GM12878 (cell line): ENCODE data around the gene MLNR. TPM values are rescaled to one million over a fixed set of nuclear protein-coding genes. Genes with fewer than 3 reads are reported as not detected.

Experiments used
- ATAC-seq: fragments of 200-7000 bp; cut with Tn5 transposase; 3 replicates; pipeline ENCODE4 v1.9.1; 2020; ENCODE audit warnings: mild to moderate bottlenecking, moderate library complexity
- BruUV-seq: library from RNA; stranded (reverse); fragments of 400-500 nt; replicated peaks from 2 replicates; lab custom pipeline; 2021; lab: Mats Ljungman, UMichigan
- CTCF ChIA-PET: fragments of 300-600 bp; sonication (Branson Sonifier 250); formaldehyde crosslinking; extraction: SDS; loops from one replicate; lab custom pipeline; 2021; ENCODE audit warnings: inconsistent platforms; lab: Yijun Ruan, JAX
- POLR2A ChIA-PET: fragments of 350-600 bp; formaldehyde crosslinking; extraction: SDS; loops from one replicate; lab custom pipeline; 2021; ENCODE audit warnings: inconsistent platforms; lab: Charles Lee
- RAD21 ChIA-PET: fragments of 300-600 bp; sonication (Branson Sonifier 250); formaldehyde crosslinking; loops from one replicate; lab custom pipeline; 2023; ENCODE audit warnings: antibody characterized with exemption; ENCODE audit not compliant: unreplicated experiment; lab: Charles Lee
- SMC1A ChIA-PET: fragments of 300-600 bp; sonication (Branson Sonifier 250); formaldehyde crosslinking; loops from one replicate; lab custom pipeline; 2023; ENCODE audit not compliant: unreplicated experiment, uncharacterized antibody; lab: Charles Lee
- DNase-seq: peaks from one replicate; pipeline ENCODE4 v3.0.0-alpha.2; 2011; ENCODE audit warnings: low read depth, low spot score
- FAIRE-seq: peaks from 3 replicates; lab custom pipeline; 2011; peaks lifted over from hg19 to GRCh38; lab: Jason Lieb, UNC
- H2AFZ ChIP-seq: 2 replicates; pipeline ENCODE4 v1.6.0; 2011; ENCODE audit warnings: low read depth, low read length, control low read depth; ENCODE audit not compliant: control insufficient read depth
- H3K27ac ChIP-seq: 2 replicates; pipeline ENCODE4 v1.5.1; 2011; ENCODE audit warnings: control low read depth; ENCODE audit not compliant: control insufficient read depth, insufficient read depth
- H3K27me3 ChIP-seq, 2 experiments: replicated peaks in 1 of 2; 2 replicates each; pipeline versions ENCODE4 v1.6.0 to v1.6.1; 2011; ENCODE audit warnings: low read length in 1 of 2; ENCODE audit not compliant: control insufficient read depth in 2 of 2, insufficient read depth in 2 of 2
- H3K36me3 ChIP-seq, 2 experiments: 2 replicates each; pipeline ENCODE4 v1.5.1; 2011; ENCODE audit warnings: low read length in 1 of 2; ENCODE audit not compliant: control insufficient read depth in 2 of 2, insufficient read depth in 2 of 2
- H3K4me1 ChIP-seq: 2 replicates; pipeline ENCODE4 v1.6.1; 2011; ENCODE audit warnings: mild to moderate bottlenecking, low read length, moderate library complexity, mixed read lengths; ENCODE audit not compliant: control insufficient read depth, insufficient read depth
- H3K4me2 ChIP-seq: 2 replicates; pipeline ENCODE4 v1.6.0; 2011; ENCODE audit warnings: control low read depth; ENCODE audit not compliant: control insufficient read depth, insufficient read depth
- H3K4me3 ChIP-seq: fragments of 200-600 bp; sonication (generic); 2 replicates; pipeline ENCODE4 v1.5.1; 2016
- H3K79me2 ChIP-seq: 2 replicates; pipeline ENCODE4 v1.6.0; 2011; ENCODE audit warnings: low read length; ENCODE audit not compliant: control insufficient read depth, insufficient read depth
- H3K9ac ChIP-seq: 2 replicates; pipeline ENCODE4 v1.8.0; 2011; ENCODE audit warnings: low read length, control low read depth, mixed read lengths; ENCODE audit not compliant: control insufficient read depth, insufficient read depth
- H3K9me3 ChIP-seq: replicated peaks from 3 replicates; pipeline ENCODE4 v1.5.1; 2011; ENCODE audit warnings: mild to moderate bottlenecking, low read length; ENCODE audit not compliant: control insufficient read depth, insufficient read depth
- H4K20me1 ChIP-seq: 2 replicates; pipeline ENCODE4 v1.6.0; 2011; ENCODE audit not compliant: control insufficient read depth, insufficient read depth
- ASH2L ChIP-seq: fragments of 300-600, 200-600 bp; sonication (generic); IDR thresholded peaks from 2 replicates; pipeline ENCODE4 v1.6.1; 2017; ENCODE audit warnings: low read depth, mild to moderate bottlenecking, borderline replicate concordance
- BMI1 ChIP-seq: fragments of 450-650 bp; IDR thresholded peaks from 2 replicates; pipeline ENCODE4 v1.6.1; 2016; ENCODE audit warnings: mild to moderate bottlenecking, moderate library complexity, borderline replicate concordance
- CHD1 ChIP-seq: IDR thresholded peaks from 2 replicates; pipeline ENCODE4 v1.6.1; 2012; ENCODE audit warnings: low read depth, low read length, improper control_type of control experiment
- EP300 ChIP-seq, 2 experiments: fragments of 150-350 bp in 1 of 2; IDR thresholded peaks; 2 replicates each; pipeline ENCODE4 v1.6.1; 2011 to 2012; ENCODE audit warnings: low read depth in 2 of 2, low read length in 2 of 2, borderline replicate concordance in 1 of 2, improper control_type of control experiment in 1 of 2, inconsistent platforms in 1 of 2; ENCODE audit not compliant: control insufficient read depth in 1 of 2
- GATAD2B ChIP-seq: fragments of 450-650 bp; conservative IDR thresholded peaks from 2 replicates; pipeline ENCODE4 v1.6.1; 2017; ENCODE audit warnings: low read depth, mild to moderate bottlenecking, moderate library complexity
- MEF2A ChIP-seq: IDR thresholded peaks from 2 replicates; pipeline ENCODE4 v1.6.1; 2011; ENCODE audit warnings: low read depth, mild to moderate bottlenecking, low read length, moderate library complexity; ENCODE audit not compliant: insufficient read depth
- MEF2B ChIP-seq: fragments of 450-650 bp; IDR thresholded peaks from 2 replicates; pipeline ENCODE4 v1.6.1; 2018; ENCODE audit warnings: mild to moderate bottlenecking, moderate library complexity; ENCODE audit not compliant: partially characterized antibody, poor library complexity, severe bottlenecking
- MTA3 ChIP-seq: IDR thresholded peaks from 2 replicates; pipeline ENCODE4 v1.6.1; 2012; ENCODE audit warnings: low read length, inconsistent platforms, borderline replicate concordance
- MYB ChIP-seq: fragments of 150-350 bp; IDR thresholded peaks from 2 replicates; pipeline ENCODE4 v1.6.1; 2014; ENCODE audit warnings: mild to moderate bottlenecking, low read depth, low read length, borderline replicate concordance
- MYC ChIP-seq: IDR thresholded peaks from 2 replicates; pipeline ENCODE4 v1.6.1; 2011; ENCODE audit warnings: mild to moderate bottlenecking, low read length, moderate library complexity, inconsistent platforms; ENCODE audit not compliant: insufficient read depth, insufficient replicate concordance, insufficient read length, severe bottlenecking
- NRF1 ChIP-seq: conservative IDR thresholded peaks from 2 replicates; pipeline ENCODE4 v1.6.1; 2011; ENCODE audit warnings: mild to moderate bottlenecking, low read depth, low read length, improper control_type of control experiment
- PAX5 ChIP-seq: IDR thresholded peaks from 2 replicates; pipeline ENCODE4 v1.6.1; 2011; ENCODE audit warnings: low read depth, low read length, borderline replicate concordance
- RAD51 ChIP-seq: fragments of 450-650 bp; IDR thresholded peaks from 2 replicates; pipeline ENCODE4 v1.6.1; 2016; ENCODE audit warnings: moderate library complexity, mild to moderate bottlenecking, inconsistent platforms
- RCOR1 ChIP-seq: conservative IDR thresholded peaks from 2 replicates; pipeline ENCODE4 v1.6.1; 2012; ENCODE audit warnings: low read depth, low read length, improper control_type of control experiment
- SIN3A ChIP-seq: IDR thresholded peaks from 2 replicates; pipeline ENCODE4 v1.6.1; 2012; ENCODE audit warnings: low read depth, low read length, improper control_type of control experiment
- SMAD5 ChIP-seq: IDR thresholded peaks from 2 replicates; pipeline ENCODE4 v1.6.1; 2016; ENCODE audit warnings: antibody characterized with exemption, low read depth
- SREBF2 ChIP-seq: IDR thresholded peaks from 2 replicates; pipeline ENCODE4 v1.6.1; 2012; ENCODE audit warnings: mild to moderate bottlenecking, low read length
- STAT1 ChIP-seq: fragments of 450-650 bp; conservative IDR thresholded peaks from 2 replicates; pipeline ENCODE4 v1.6.1; 2014; ENCODE audit warnings: antibody characterized with exemption, mild to moderate bottlenecking
- SUPT20H ChIP-seq: IDR thresholded peaks from 2 replicates; pipeline ENCODE4 v1.6.1; 2011; ENCODE audit warnings: low read depth, mild to moderate bottlenecking, low read length, moderate library complexity, borderline replicate concordance; ENCODE audit not compliant: control insufficient read depth
- TCF12 ChIP-seq: IDR thresholded peaks from 2 replicates; pipeline ENCODE4 v1.6.1; 2011; ENCODE audit warnings: low read depth, mild to moderate bottlenecking, low read length
- ZNF622 ChIP-seq: fragments of 450-650 bp; IDR thresholded peaks from 2 replicates; pipeline ENCODE4 v1.6.1; 2017; ENCODE audit warnings: mild to moderate bottlenecking, inconsistent platforms
- in situ Hi-C: fragments of 300-500 bp; cut with MboI; formaldehyde crosslinking; loops from 9 replicates; pipeline ENCODE4 v1.14.3; 2018; ENCODE audit warnings: mixed read lengths
- intact Hi-C: fragments of 100-400 bp; cut with micrococcal nuclease; formaldehyde crosslinking; loops from one replicate; pipeline ENCODE4 v1.14.2; 2022; ENCODE audit not compliant: unreplicated experiment
- polyA plus RNA-seq, 11 experiments: library from polyadenylated mRNA; depleted of rRNA in 4 of 11; unstranded in 6 of 11; stranded (reverse) in 5 of 11; fragments of >200 nt; fragmentation: Nextera tagmentation in 4 of 11; fragmentation: Illumina TruSeq in 1 of 11; extraction: Ambion mirVana in 4 of 11; extraction: Trizol in 1 of 11; gene quantifications; 1 replicate in 1 of 11; 2 replicates in 10 of 11; pipeline versions ENCODE4 v1.2.1 to v1.2.3, GENCODE V29; 2011 to 2016; ENCODE audit warnings: inconsistent platforms in 2 of 11, missing spikeins in 2 of 11, low read depth in 1 of 11
- total RNA-seq, 4 experiments: library from RNA; depleted of rRNA in 3 of 4; stranded (reverse); fragments of >200 nt in 3 of 4; fragmentation: Illumina TruSeq in 1 of 4; extraction: Trizol in 1 of 4; gene quantifications; 2 replicates each; pipeline versions ENCODE4 v1.2.1 to v1.2.3, GENCODE V29; 2013 to 2021
- TF ChIP-seq, protein P1 (sequence below): fragments of 450-650 bp; IDR thresholded peaks from 2 replicates; pipeline ENCODE4 v1.6.1; 2014; ENCODE audit warnings: mild to moderate bottlenecking

The MLNR gene
- total and polyA plus RNA-seq, 10 of the 15 experiments (the other 5 are each of a cell fraction or from before 2014, with no cell fraction given), result not detected

DNA sequence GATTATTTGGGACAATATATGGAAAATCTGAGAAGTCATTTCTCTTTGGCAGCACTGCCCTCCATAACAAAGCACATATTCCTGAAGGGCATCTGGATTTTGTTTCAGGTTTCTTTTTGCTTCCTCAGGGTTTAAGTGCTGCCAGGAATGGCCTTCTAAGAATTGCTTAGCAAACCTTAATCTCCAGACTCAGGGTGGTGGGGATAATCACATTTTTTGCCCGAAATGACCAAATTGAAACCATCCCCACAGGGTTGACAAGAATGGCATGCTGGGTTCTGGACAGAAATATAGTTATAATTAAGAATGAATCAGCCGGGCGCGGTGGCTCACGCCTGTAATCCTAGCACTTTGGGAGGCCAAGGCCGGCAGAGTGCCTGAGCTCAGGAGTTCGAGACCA is 21.2 kb downstream of the MLNR start (continued):
- no peak for TF ChIP-seq MYB
- TF ChIP-seq RCOR1, result no peak
- no peak for TF ChIP-seq PAX5
- TF ChIP-seq MTA3, result no peak
- no peak for TF ChIP-seq SMAD5
- no peak for TF ChIP-seq GATAD2B

DNA sequence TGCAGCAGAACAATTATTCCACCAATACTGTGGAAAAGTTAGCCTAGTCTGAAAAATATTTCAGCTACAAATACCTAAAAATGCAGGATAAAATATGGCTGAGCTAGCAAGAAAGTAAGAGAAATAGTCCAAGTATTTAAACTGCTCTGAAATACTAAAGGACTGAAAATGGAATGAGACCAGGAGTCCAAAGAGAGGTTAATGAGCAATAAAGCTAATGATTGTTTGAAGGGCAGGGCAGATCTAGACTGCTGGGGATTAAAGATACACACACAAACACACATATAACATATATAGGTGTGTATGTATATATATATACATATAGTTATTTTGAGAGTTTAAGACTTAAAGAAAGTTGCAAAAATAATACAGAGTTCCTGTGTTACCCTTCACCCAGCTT is 25.0 kb downstream of the MLNR start:
- in situ Hi-C loops, result no loop called here
- Histone ChIP-seq H3K4me2 (no peak overlapping the region), H3K4me1 (no peaks in the 10 kb centered on the region), H3K4me3 (no peak overlapping the region), H3K27ac (no peak overlapping the region), H3K27me3 (no peaks in the 10 kb centered on the region; a peak in 1 of 4 replicates), H2AFZ (no peak overlapping the region), H3K9ac (no peak overlapping the region), H4K20me1 (no peaks in the 10 kb centered on the region), H3K36me3 (no peaks in the 10 kb centered on the region), H3K9me3 (no peaks in the 10 kb centered on the region), H3K79me2 (peaks cover 8% of the 10 kb centered on the region)
- BruUV-seq, result no TSS peak
- SMC1A ChIA-PET, result interaction anchor here (0.9 kb wide), 1 partner anchor 34 kb away, joined by 3 read pairs; no protein-coding TSS in a partner anchor
- no peak for ATAC-seq
- intact Hi-C loops, result no loop called here
- no peak for FAIRE-seq
- CTCF ChIA-PET, result interaction anchor here (0.6 to 2.3 kb wide), 4 partner anchors 12 to 362 kb away, joined by 3 to 11 read pairs (median 4); no protein-coding TSS in a partner anchor
- no peak for TF ChIP-seq CHD1
- TF ChIP-seq MYB, result no peak
- no peak for TF ChIP-seq NRF1
- TF ChIP-seq ZNF622, result no peak
- no peak for TF ChIP-seq STAT1
- TF ChIP-seq GATAD2B, result no peak
- TF ChIP-seq, protein P1, sequence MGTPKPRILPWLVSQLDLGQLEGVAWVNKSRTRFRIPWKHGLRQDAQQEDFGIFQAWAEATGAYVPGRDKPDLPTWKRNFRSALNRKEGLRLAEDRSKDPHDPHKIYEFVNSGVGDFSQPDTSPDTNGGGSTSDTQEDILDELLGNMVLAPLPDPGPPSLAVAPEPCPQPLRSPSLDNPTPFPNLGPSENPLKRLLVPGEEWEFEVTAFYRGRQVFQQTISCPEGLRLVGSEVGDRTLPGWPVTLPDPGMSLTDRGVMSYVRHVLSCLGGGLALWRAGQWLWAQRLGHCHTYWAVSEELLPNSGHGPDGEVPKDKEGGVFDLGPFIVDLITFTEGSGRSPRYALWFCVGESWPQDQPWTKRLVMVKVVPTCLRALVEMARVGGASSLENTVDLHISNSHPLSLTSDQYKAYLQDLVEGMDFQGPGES, result no peak
- no peak for TF ChIP-seq SREBF2
- TF ChIP-seq MEF2A, result no peak
- no peak for TF ChIP-seq ASH2L
- no peak for TF ChIP-seq EP300 (IDR thresholded peaks at IDR 0.05; ENCODE audit: borderline replicate concordance in 1 of 2, control insufficient read depth in 1 of 2, low read depth in 2 of 2, low read length in 2 of 2)
- TF ChIP-seq TCF12, result no peak
- TF ChIP-seq RAD51, result no peak
- TF ChIP-seq SUPT20H, result no peak
- no peak for TF ChIP-seq MYC
- no peak for TF ChIP-seq BMI1
- no peak for TF ChIP-seq MEF2B
- TF ChIP-seq SIN3A, result no peak
- POLR2A ChIA-PET, result no interaction called here
- RAD21 ChIA-PET, result interaction anchor here (1.1 kb wide), 1 partner anchor 35 kb away, joined by 5 read pairs; no protein-coding TSS in a partner anchor
- DNase-seq, result no peak
